A673 (cell line): ENCODE measurements around the gene DCP1A. TPM values are rescaled to one million over a fixed set of nuclear protein-coding genes. Genes with fewer than 3 reads are reported as not detected.
A peak's percentile ranks its signal among the peaks of the same experiment; 100 is the strongest.

Experiments used
- BruUV-seq: library from RNA; stranded (reverse); fragments of 400-500 nt; replicated peaks from 2 replicates; lab custom pipeline; 2021; lab: Mats Ljungman, UMichigan
- CTCF ChIA-PET: fragments of 300-600 bp; sonication (Branson Sonifier 250); formaldehyde crosslinking; loops from one replicate; lab custom pipeline; 2022; ENCODE audit warnings: antibody characterized with exemption; lab: Charles Lee
- POLR2A ChIA-PET: fragments of 300-600 bp; sonication (Branson Sonifier 250); formaldehyde crosslinking; loops from one replicate; lab custom pipeline; 2022; ENCODE audit warnings: antibody characterized with exemption; ENCODE audit not compliant: low non-redundant PET; lab: Charles Lee
- DNase-seq: peaks from one replicate; pipeline ENCODE4 v3.0.0-alpha.2; 2015; ENCODE audit warnings: low spot score
- H3K27ac ChIP-seq: fragments of 200-600 bp; sonication (generic); 2 replicates; pipeline ENCODE4 v1.5.1; 2016; ENCODE audit warnings: mixed run types, low read depth, mild to moderate bottlenecking, mixed read lengths, antibody characterized with exemption, low read length; ENCODE audit not compliant: poor library complexity, severe bottlenecking
- H3K27me3 ChIP-seq: fragments of 200-600 bp; sonication (generic); replicated peaks from 2 replicates; pipeline ENCODE4 v1.6.1; 2017; ENCODE audit warnings: mixed run types, low read depth, mild to moderate bottlenecking, mixed read lengths, antibody characterized with exemption, low read length; ENCODE audit not compliant: insufficient read depth, poor library complexity
- H3K36me3 ChIP-seq: fragments of 200-600 bp; sonication (generic); 2 replicates; pipeline ENCODE4 v1.6.1; 2016; ENCODE audit warnings: mixed run types, mild to moderate bottlenecking, mixed read lengths, antibody characterized with exemption, low read length; ENCODE audit not compliant: insufficient read depth, poor library complexity, severe bottlenecking
- H3K4me1 ChIP-seq: fragments of 200-600 bp; sonication (generic); 2 replicates; pipeline ENCODE4 v1.6.1; 2017; ENCODE audit warnings: mixed run types, mild to moderate bottlenecking, mixed read lengths, antibody characterized with exemption, low read length; ENCODE audit not compliant: insufficient read depth, poor library complexity, severe bottlenecking
- H3K4me3 ChIP-seq: fragments of 200-600 bp; sonication (generic); 2 replicates; pipeline ENCODE4 v1.5.1; 2016; ENCODE audit warnings: low read depth, mixed run types, mild to moderate bottlenecking, mixed read lengths, low read length; ENCODE audit not compliant: poor library complexity, severe bottlenecking
- H3K9me3 ChIP-seq: fragments of 200-600 bp; sonication (generic); 2 replicates; pipeline ENCODE4 v1.6.1; 2016; ENCODE audit warnings: mixed run types, low read depth, mild to moderate bottlenecking, mixed read lengths, antibody characterized with exemption, low read length; ENCODE audit not compliant: poor library complexity, severe bottlenecking
- EZH2 ChIP-seq: fragments of 200-600 bp; sonication (generic); IDR thresholded peaks from 2 replicates; pipeline ENCODE4 v1.6.1; 2017; ENCODE audit warnings: borderline replicate concordance, low read depth, mild to moderate bottlenecking, mixed read lengths, antibody characterized with exemption, low read length; ENCODE audit not compliant: poor library complexity, severe bottlenecking
- intact Hi-C: fragments of 100-400 bp; cut with micrococcal nuclease; formaldehyde crosslinking; loops from one replicate; pipeline ENCODE4 v1.10.0; 2022; ENCODE audit not compliant: unreplicated experiment
- total RNA-seq: library from RNA; stranded (reverse); gene quantifications from 2 replicates; pipeline ENCODE4 v1.2.3, GENCODE V29; 2021
- TF ChIP-seq, protein P1 (sequence below): fragments of 300-800, 200-600 bp; sonication (generic); conservative IDR thresholded peaks from 2 replicates; pipeline ENCODE4 v1.5.1; 2017; ENCODE audit warnings: low read depth, mild to moderate bottlenecking, antibody characterized with exemption, low read length, moderate library complexity, mixed read lengths

DCP1A gene
- total RNA-seq, 1 experiment from 2014 or later = 13.1 TPM

GRCh38 chr3:53255775-53256703, 91.3 kb downstream of the DCP1A start, which contains the start of gene TKT:
TSS of gene TKT (minus strand) at chr3:53256022. CDS start at chr3:53255942, 80 bp downstream.
- Histone ChIP-seq H3K27ac (peak within 1 kb of the TSS; percentile 82), H3K36me3 (no peaks in the 10 kb centered on the region), H3K9me3 (no peaks in the 10 kb centered on the region), H3K4me1 (no peaks in the 10 kb centered on the region), H3K27me3 (no peaks in the 10 kb centered on the region), H3K4me3 (peak within 1 kb of the TSS; percentile 83)
- ChIA-PET POLR2A (interaction anchor here (0.6 kb wide), 2 partner anchors 9 to 432 kb away, joined by 3 to 6 read pairs; no protein-coding TSS in a partner anchor), CTCF (no interaction called here)
- DNase-seq = peak; percentile 81
- BruUV-seq = no TSS peak
- TF ChIP-seq, protein P1, sequence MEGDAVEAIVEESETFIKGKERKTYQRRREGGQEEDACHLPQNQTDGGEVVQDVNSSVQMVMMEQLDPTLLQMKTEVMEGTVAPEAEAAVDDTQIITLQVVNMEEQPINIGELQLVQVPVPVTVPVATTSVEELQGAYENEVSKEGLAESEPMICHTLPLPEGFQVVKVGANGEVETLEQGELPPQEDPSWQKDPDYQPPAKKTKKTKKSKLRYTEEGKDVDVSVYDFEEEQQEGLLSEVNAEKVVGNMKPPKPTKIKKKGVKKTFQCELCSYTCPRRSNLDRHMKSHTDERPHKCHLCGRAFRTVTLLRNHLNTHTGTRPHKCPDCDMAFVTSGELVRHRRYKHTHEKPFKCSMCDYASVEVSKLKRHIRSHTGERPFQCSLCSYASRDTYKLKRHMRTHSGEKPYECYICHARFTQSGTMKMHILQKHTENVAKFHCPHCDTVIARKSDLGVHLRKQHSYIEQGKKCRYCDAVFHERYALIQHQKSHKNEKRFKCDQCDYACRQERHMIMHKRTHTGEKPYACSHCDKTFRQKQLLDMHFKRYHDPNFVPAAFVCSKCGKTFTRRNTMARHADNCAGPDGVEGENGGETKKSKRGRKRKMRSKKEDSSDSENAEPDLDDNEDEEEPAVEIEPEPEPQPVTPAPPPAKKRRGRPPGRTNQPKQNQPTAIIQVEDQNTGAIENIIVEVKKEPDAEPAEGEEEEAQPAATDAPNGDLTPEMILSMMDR = no peak
- TF ChIP-seq EZH2 = no peak
- intact Hi-C loops = no loop called here

GRCh38 chr3:53255423-53255774, 91.9 kb downstream of the DCP1A start:
- POLR2A ChIA-PET = interaction anchor here (0.6 kb wide), 1 partner anchor 8 kb away, joined by 6 read pairs; no protein-coding TSS in a partner anchor
- Histone ChIP-seq H3K27ac (peak overlapping the region; percentile 82), H3K9me3 (no peaks in the 10 kb centered on the region), H3K4me3 (peak overlapping the region; percentile 83), H3K36me3 (no peaks in the 10 kb centered on the region), H3K4me1 (no peaks in the 10 kb centered on the region), H3K27me3 (no peaks in the 10 kb centered on the region)
- no peak for TF ChIP-seq EZH2
- TF ChIP-seq, protein P1 = no peak
- CTCF ChIA-PET = no interaction called here
- BruUV-seq = no TSS peak
- intact Hi-C loops = no loop called here
- DNase-seq = peak; percentile 6

- Histone ChIP-seq H3K27ac (peak overlapping the region; percentile 82), H3K27me3 (no peaks in the 10 kb centered on the region), H3K4me1 (no peaks in the 10 kb centered on the region), H3K4me3 (peak overlapping the region; percentile 83), H3K9me3 (no peaks in the 10 kb centered on the region), H3K36me3 (no peaks in the 10 kb centered on the region)
- intact Hi-C loops = no loop called here
- CTCF ChIA-PET = no interaction called here
- peak; percentile 22 for DNase-seq
- BruUV-seq = no TSS peak
- POLR2A ChIA-PET = no interaction called here
- TF ChIP-seq, protein P1 = no peak
- TF ChIP-seq EZH2 = no peak
These were observed 92.6 kb downstream of the DCP1A start for GRCh38 chr3:53254509-53255422.
